ENCODE measurements around the gene H6PD. TPM values are rescaled to one million over a fixed set of nuclear protein-coding genes. Genes with fewer than 3 reads are reported as not detected.

H6PD gene
- total and polyA plus RNA-seq, 4 donors = 28.9 to 134 (median 56.8) TPM

DNA sequence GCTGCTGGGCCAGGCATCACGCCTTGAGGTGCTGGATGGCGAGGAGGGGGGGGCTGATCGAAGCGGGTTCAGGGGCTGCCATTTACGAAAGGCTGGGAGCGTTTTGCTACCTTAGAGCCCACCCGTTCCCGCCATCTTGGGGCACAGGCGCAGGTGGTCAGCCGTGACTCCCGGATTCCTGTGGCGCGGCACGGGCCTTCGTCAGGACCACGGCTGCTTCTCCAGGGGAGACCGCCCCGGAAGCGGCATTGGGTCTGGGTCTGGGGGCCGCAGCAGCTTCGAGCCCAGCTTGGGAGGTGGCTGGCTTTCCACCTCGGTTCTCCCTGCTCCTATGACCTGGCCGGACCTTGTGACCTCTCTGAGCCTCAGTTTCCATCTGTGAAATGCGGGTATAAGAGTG, 81.9 kb downstream of the H6PD start:
- DNase-seq (ENCODE audit: low spot score) = no peak
- no peak overlapping the region for H3K9ac ChIP-seq (ENCODE audit: low read depth in 1 of 2, low read length in 2 of 2)
- H3K4me3 ChIP-seq (ENCODE audit: low read depth in 1 of 3, low read length in 3 of 3) = no peak overlapping the region
- no peak overlapping the region for H3K27ac ChIP-seq (ENCODE audit: low read depth in 1 of 2, low read length in 2 of 2)
- no peaks in the 10 kb centered on the region for H3K4me1 ChIP-seq (ENCODE audit: control insufficient read depth in 4 of 4, insufficient read depth in 4 of 4, low read length in 3 of 4)
- peaks cover 0 to 4% (median 0%) of the 10 kb centered on the region in 4 donors for H3K36me3 ChIP-seq (ENCODE audit: control insufficient read depth in 4 of 4, insufficient read depth in 3 of 4, low read depth in 1 of 4, low read length in 3 of 4)
- TF ChIP-seq RAD21 (IDR thresholded peaks at IDR 0.05) (no peak), GABPA (IDR thresholded peaks at IDR 0.05 in 1 of 2, conservative IDR thresholded peaks at IDR 0.05 in 1 of 2) (no peak), FOXA1 (IDR thresholded peaks at IDR 0.05) (no peak), JUND (IDR thresholded peaks at IDR 0.05) (no peak), FOXA2 (IDR thresholded peaks at IDR 0.05) (no peak), SP1 (IDR thresholded peaks at IDR 0.05) (no peak), RXRA (IDR thresholded peaks at IDR 0.05) (no peak), TAF1 (conservative IDR thresholded peaks at IDR 0.05) (no peak), NR2F2 (IDR thresholded peaks at IDR 0.05) (no peak), EGR1 (IDR thresholded peaks at IDR 0.05; ENCODE audit: low read depth in 2 of 2) (no peak)
- TF ChIP-seq, protein P1, sequence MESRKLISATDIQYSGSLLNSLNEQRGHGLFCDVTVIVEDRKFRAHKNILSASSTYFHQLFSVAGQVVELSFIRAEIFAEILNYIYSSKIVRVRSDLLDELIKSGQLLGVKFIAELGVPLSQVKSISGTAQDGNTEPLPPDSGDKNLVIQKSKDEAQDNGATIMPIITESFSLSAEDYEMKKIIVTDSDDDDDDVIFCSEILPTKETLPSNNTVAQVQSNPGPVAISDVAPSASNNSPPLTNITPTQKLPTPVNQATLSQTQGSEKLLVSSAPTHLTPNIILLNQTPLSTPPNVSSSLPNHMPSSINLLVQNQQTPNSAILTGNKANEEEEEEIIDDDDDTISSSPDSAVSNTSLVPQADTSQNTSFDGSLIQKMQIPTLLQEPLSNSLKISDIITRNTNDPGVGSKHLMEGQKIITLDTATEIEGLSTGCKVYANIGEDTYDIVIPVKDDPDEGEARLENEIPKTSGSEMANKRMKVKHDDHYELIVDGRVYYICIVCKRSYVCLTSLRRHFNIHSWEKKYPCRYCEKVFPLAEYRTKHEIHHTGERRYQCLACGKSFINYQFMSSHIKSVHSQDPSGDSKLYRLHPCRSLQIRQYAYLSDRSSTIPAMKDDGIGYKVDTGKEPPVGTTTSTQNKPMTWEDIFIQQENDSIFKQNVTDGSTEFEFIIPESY (IDR thresholded peaks at IDR 0.05) = no peak
- TF ChIP-seq, protein P2, sequence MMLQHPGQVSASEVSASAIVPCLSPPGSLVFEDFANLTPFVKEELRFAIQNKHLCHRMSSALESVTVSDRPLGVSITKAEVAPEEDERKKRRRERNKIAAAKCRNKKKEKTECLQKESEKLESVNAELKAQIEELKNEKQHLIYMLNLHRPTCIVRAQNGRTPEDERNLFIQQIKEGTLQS (IDR thresholded peaks at IDR 0.05) = no peak
- TF ChIP-seq, protein P3, sequence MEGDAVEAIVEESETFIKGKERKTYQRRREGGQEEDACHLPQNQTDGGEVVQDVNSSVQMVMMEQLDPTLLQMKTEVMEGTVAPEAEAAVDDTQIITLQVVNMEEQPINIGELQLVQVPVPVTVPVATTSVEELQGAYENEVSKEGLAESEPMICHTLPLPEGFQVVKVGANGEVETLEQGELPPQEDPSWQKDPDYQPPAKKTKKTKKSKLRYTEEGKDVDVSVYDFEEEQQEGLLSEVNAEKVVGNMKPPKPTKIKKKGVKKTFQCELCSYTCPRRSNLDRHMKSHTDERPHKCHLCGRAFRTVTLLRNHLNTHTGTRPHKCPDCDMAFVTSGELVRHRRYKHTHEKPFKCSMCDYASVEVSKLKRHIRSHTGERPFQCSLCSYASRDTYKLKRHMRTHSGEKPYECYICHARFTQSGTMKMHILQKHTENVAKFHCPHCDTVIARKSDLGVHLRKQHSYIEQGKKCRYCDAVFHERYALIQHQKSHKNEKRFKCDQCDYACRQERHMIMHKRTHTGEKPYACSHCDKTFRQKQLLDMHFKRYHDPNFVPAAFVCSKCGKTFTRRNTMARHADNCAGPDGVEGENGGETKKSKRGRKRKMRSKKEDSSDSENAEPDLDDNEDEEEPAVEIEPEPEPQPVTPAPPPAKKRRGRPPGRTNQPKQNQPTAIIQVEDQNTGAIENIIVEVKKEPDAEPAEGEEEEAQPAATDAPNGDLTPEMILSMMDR (IDR thresholded peaks at IDR 0.05; ENCODE audit: low read depth, low read length, missing input control) = no peak
- no peaks in the 10 kb centered on the region for H3K9me3 ChIP-seq (ENCODE audit: control insufficient read depth in 4 of 4, low read length in 3 of 4)
- no peaks in the 10 kb centered on the region for H3K27me3 ChIP-seq (ENCODE audit: control insufficient read depth in 4 of 4, insufficient read depth in 4 of 4, low read length in 3 of 4)
- WGBS = 97% methylated on average over 24 of the region's 24 CpGs

DNA sequence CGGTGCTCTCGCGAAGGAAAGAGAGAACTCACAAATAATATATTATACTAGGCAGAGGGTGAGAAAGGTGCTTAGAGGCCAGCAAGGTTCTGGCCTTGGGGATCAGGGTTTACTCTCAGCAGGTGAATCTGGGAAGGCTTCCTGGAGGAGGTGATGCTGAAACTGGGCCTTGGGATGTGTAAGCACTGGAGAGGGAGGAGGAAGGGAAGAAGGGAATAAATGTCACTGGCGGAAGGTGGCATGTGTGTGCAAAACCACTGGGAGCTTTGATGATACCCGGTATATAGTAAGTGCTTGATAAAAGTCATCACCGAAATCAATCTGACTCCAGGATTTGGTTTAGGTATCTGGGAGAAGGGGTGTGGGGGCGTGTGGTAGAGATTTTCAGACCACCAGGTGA, 82.5 kb downstream of the H6PD start:
- Histone ChIP-seq H3K4me1 (ENCODE audit: control insufficient read depth in 4 of 4, insufficient read depth in 4 of 4, low read length in 3 of 4) (no peaks in the 10 kb centered on the region), H3K4me3 (ENCODE audit: low read depth in 1 of 3, low read length in 3 of 3) (no peak overlapping the region), H3K27ac (ENCODE audit: low read depth in 1 of 2, low read length in 2 of 2) (no peak overlapping the region), H3K9me3 (ENCODE audit: control insufficient read depth in 4 of 4, low read length in 3 of 4) (no peaks in the 10 kb centered on the region), H3K27me3 (ENCODE audit: control insufficient read depth in 4 of 4, insufficient read depth in 4 of 4, low read length in 3 of 4) (no peaks in the 10 kb centered on the region), H3K36me3 (ENCODE audit: control insufficient read depth in 4 of 4, insufficient read depth in 3 of 4, low read depth in 1 of 4, low read length in 3 of 4) (peaks cover 0 to 4% (median 0%) of the 10 kb centered on the region in 4 donors), H3K9ac (ENCODE audit: low read depth in 1 of 2, low read length in 2 of 2) (no peak overlapping the region)
- no peak for DNase-seq (ENCODE audit: low spot score)
- TF ChIP-seq SP1 (IDR thresholded peaks at IDR 0.05) (no peak), TAF1 (conservative IDR thresholded peaks at IDR 0.05) (no peak)
- 93% methylated on average over 7 of the region's 7 CpGs for WGBS

DNA sequence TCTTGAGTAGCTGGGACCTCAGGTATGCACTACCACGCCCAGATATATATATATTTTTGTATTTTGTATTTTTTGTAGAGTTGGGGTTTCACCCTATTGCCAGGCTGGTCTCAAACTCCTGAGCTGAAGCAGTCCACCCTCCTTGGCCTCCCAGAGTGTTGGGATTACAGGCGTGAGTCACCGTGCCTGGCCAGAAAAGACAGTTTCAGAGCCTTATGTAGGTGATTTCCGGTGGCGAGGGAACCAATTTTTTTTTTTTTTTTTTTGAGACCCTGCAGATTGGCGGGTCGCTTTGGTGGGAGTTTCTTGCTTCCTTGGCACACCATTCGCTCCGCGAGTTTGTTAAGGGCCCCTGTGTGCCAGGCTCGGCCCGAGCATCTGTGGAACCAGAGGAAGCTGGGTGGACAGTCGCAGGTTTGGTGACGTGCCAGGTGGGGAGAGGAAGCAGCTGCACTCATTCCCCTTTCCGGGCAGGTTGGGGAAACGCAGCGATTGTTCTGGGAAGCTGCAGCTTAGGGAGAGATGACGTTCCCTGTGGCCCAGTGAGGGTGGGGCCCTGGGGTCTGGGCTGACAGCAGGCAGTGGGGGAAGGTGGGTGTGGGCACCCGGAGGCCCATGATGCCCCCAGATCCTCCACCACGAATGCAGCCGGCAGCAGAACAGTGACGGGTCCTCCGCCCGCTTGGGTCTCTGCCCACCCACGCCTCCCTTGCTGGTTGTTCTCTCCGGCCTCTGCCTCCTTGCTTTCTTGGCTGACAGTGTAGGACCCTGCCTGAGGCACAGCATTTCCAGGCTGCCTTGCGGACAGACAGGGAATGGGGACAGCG, 83.2 kb downstream of the H6PD start:
- Histone ChIP-seq H3K9ac (ENCODE audit: low read depth in 1 of 2, low read length in 2 of 2) (no peak overlapping the region), H3K4me1 (ENCODE audit: control insufficient read depth in 4 of 4, insufficient read depth in 4 of 4, low read length in 3 of 4) (no peaks in the 10 kb centered on the region), H3K9me3 (ENCODE audit: control insufficient read depth in 4 of 4, low read length in 3 of 4) (no peaks in the 10 kb centered on the region), H3K4me3 (ENCODE audit: low read depth in 1 of 3, low read length in 3 of 3) (no peak overlapping the region), H3K36me3 (ENCODE audit: control insufficient read depth in 4 of 4, insufficient read depth in 3 of 4, low read depth in 1 of 4, low read length in 3 of 4) (peaks cover 0 to 4% (median 0%) of the 10 kb centered on the region in 4 donors), H3K27ac (ENCODE audit: low read depth in 1 of 2, low read length in 2 of 2) (no peak overlapping the region), H3K27me3 (ENCODE audit: control insufficient read depth in 4 of 4, insufficient read depth in 4 of 4, low read length in 3 of 4) (no peaks in the 10 kb centered on the region)
- no peak for DNase-seq (ENCODE audit: low spot score)
- 83% methylated on average over 28 of the region's 28 CpGs for WGBS
- TF ChIP-seq EGR1 (IDR thresholded peaks at IDR 0.05; ENCODE audit: low read depth in 2 of 2) = no peak
- TF ChIP-seq JUND (IDR thresholded peaks at IDR 0.05) = no peak
- TF ChIP-seq YY1 (IDR thresholded peaks at IDR 0.05) = no peak
- TF ChIP-seq, protein P3 (IDR thresholded peaks at IDR 0.05; ENCODE audit: low read depth, low read length, missing input control) = no peak
- TF ChIP-seq HNF4A (conservative IDR thresholded peaks at IDR 0.05) = no peak
- TF ChIP-seq RXRA (IDR thresholded peaks at IDR 0.05) = no peak
- no peak for TF ChIP-seq RAD21 (IDR thresholded peaks at IDR 0.05)
- TF ChIP-seq, protein P1 (IDR thresholded peaks at IDR 0.05) = no peak

Measured in liver (tissue), 9 donors.